ENCODE data around the gene SNX30.

The SNX30 gene

DNA sequence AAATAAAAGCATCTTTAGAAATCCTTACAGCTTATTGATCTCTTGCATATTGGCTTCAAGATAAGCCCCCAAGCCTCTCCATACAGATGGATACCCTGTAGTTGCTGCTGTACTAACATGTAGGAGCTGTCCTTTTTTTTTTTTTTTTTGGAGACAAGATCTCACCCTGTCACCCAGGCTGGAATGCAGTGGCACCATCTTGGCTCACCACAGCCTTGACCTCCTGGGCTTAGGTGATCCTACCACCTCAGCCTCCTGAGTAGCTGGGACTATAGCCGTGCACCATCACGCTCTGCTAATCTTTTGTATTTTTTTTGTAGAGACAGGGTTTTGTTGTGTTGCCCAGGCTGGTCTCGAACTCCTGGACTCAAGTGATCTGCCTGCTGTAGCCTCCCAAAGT is 35.4 kb downstream of the SNX30 start:
- no peak for DNase-seq

DNA sequence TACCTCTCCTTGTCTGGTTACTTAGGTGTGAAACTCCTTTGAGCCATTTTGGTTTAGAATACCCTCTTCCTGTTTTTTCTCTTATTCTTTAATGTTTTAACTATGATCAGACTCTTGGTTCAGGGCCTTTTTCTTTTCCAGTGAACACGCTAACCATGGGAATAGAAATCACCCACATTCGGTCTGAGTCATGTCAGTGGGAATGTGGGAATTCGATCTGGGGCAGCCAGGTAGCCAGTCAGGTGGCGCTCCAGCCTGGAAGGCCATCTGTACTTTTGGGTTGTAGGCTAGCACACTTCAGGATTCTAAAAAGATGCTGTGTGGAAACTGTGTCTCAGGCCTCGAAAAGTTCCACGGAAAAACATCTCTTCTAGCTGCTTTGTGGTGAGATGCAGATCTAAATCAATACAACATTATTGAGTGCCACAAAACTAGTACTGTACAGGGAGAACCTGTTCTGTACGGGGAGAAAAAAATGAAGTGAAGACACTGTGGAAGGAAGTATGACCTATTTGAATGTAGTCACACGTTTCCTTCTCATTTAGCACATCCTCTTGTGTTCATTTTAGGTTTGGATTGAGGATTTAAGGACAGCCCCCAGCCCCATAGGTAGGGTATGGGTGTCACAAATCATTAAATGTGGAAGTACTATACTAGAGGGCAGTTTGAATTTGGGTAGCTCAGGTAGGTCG is 36.4 kb downstream of the SNX30 start:
- no peak for DNase-seq

DNA sequence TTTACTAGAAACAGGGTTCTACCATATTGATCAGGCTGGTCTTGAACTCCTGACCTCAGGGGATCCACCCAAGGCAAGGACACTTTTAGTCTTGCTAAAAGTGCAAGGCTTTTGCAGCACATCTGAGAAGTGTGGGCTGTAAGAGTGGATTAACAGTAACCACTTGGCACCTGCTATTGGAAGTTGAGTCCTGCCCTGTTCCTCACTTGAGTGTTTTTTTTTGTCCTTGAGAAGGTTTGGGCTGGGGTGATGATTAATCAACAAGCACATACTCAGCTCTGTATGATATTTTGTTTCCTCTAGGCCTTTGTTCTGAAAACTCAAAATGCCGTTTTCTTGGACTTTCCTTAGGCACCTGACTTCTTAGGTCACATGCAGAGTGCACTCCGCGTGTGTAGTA is 37.4 kb downstream of the SNX30 start:
- no peak for DNase-seq

DNA sequence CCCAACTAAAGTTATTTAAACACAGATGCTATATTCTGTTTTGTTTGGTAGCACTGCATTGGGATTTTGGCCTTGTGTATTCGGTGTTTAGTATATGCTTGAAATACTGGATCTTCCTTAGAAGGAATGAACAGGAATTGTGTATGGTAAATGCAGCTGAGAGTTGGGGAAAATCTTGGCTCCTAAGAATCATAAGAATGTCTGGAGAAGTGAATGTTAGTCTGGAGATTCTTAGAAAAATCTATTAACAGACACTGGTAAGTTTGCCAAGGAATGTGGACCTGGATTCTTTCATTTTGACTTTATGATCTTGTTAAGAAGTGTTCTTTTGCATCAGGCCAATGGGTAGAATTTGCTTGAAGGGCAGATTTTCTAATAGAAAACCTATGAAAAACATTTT is 38.9 kb downstream of the SNX30 start:
- DNase-seq, result no peak

DNA sequence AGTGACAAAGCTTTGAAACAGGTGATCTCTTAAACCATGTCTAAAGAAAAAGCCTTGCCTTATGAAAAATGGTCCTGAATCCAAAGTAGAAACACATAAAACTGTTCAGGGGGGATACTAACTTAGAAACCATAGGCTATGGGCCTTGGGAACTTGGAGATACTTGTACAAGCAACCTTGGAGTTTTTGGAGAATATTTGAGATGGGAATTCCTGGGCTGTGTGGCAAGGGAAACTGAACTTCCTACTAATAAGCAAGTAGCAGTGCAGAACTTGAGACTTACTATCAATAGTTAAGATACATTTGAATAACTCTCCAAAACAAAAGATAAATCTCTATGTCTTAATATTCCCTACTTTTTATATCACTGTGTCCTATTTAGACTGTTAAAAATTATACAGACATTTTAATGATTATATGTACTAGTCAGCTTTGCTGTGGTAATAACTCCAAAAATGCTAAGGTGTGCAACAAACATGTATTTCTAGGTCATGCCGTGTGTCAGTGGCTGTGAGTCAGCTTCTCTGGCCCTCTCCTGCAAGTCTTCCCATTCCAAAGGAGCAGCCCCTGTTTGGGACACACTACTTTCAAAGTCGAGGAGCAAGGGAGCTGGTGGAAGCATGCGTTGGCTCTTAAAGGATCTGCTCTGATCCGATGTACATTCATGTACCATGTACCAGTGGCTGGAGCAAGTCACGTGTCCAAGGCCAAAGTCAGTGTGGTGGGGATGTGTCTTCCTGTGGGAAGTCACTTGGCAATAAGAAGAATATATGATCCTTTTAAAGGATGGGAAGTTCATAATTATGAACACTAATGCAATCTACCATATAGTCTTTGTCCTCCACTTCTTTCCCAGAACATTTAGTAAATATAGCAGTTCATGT is 39.6 kb downstream of the SNX30 start:
- no peak for DNase-seq

DNA sequence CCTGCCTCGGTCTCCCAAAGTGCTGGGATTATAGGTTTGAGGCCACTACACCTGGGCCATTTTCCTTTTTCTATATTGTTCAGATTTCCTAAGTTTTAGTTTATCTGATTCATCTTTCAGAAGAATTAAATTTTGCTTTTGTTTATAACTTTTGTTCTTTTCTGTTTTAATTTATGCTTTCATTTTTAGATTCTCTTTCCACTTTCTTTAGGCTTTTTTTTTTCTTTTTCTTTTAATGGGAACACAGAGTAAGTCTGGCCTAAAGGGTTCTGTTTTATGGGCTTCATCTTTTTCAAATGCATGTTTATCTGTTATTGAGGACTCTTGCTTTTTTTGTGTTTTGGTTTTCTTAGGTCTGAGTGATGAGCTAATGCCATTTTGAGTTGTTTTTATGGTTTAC is 42.1 kb downstream of the SNX30 start:
- DNase-seq, result no peak

DNA sequence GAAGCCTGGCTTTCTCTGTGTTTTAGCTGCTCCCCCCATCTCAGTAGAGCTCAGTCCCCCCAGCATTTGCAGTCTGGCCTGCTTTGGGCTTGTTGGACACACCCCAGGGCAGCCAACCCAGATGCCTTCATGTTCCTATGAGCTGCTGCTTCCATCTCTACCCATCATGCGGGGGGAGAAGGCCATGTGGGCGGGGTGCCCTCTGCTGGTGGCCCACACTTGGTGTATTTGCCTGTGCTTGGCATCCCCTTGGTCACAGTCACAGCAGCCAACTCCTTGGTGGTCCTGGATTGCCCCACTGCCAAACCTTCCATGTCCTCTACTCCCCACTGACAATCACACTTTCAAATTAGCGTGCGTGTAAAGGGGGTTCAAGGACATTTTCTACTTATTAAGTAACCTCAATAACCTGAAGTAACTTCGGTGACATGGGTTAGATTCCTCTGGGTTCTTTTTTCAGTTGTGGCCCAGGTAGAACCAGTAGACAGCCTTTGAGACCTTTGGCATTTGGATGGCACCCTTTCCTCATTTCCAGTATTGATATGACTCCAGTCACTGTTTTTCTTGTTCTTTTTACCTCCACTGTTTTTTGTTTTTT is 42.8 kb downstream of the SNX30 start:
- DNase-seq, result peak; percentile 81 to 82

DNA sequence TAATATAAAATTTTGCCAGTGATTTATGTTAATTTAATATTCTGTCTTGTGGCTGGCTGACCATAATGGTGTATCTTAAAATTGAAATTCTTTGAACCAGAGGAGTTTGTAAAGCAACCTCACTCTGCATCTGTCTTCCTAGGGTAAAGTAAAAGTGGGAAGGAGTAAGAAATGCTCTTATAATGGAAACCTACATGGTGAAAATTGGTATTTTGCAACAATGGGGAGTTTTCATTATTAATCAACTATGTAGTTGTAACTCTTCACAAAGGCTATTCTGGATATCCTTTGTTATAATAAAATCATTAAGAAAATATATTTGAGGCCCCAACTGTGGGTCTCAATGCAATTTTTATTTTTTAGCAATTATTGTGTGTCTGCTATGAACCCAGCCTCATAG is 44.2 kb downstream of the SNX30 start:
- DNase-seq, result no peak

DNA sequence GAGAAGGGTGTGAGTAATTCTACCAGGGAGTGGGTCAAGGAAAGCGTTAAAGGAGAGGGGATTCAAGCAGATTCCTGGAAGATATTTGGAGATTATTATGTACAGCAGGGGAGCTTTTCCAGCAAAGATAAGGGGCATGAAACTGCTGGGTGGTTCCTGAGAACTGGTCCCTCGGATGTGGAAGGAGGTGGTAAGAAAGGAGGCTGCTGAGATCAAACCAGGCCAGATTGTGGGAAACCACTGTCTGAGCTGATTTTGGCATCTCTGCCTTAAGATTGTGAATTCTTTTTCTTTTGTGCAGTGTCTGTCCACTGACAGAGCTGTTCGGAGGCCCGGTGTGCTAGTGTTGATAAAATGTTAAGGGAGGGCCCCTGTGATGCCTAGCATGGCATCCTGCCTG is 45.4 kb downstream of the SNX30 start:
- DNase-seq, result no peak

DNA sequence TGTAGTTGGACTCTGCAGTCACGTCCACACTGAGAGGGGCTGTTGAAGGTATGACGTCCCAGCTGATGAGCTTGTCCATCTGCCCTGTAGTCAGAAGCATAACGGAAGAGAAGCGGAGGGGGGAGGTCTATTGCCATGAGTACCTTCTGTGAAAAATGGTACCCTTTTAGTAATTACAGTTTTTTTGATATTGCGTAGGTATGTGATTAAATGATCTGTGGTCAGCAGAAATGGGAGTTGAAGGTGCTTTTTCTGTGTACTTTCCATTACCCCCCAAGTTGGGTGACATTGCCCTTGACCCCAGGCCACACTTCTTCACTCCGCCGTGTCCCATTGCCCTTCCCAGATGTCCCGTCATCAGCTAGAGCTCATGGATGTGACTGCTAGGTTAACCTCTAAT is 45.9 kb downstream of the SNX30 start:
- no peak for DNase-seq

DNA sequence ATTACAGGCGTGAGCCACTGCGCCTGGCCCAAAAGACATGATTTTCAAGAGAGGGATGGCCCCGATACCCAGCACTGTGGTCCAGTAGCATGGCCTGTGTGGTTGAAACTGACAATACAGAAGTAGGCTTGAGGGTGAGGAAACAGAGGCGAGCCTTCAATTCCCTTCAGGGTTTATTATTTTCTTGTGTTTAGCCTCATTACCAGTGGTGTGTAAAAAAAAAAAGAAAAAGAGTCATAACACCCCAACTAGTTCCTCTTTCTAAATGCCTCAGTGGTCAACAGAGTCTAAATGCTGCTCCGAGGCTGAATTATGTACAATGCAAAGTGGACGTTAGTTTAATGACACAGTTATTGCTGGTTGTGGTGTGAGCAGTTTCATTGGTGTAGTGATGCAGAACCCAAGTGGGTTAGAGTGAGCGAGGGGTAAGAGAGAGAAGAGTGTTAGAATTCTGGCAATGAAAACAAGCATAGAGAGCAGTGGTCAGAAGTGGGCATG is 58.8 kb downstream of the SNX30 start:
- DNase-seq, result peak in 1 of 2 donors; percentile 5

DNA sequence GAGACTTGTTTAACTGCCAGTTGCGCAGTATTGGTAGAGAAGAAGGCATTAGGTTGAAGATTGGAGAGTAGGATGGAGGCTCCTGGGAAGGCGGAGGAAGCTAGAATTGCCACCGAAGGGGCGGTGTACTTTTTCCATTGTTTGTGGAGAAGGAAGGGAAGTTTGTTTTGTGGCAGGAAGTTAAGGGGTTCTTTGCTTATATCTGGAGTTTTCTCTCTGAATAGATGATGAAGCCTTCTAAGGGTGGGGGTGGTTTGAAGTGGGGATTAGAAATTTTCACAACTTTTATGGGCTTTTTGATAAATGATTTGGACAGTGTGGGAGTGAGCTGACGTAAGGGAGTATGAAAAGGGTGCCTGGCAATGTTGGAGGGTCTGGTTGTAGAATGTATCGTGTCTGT is 59.3 kb downstream of the SNX30 start:
- no peak for DNase-seq

DNA sequence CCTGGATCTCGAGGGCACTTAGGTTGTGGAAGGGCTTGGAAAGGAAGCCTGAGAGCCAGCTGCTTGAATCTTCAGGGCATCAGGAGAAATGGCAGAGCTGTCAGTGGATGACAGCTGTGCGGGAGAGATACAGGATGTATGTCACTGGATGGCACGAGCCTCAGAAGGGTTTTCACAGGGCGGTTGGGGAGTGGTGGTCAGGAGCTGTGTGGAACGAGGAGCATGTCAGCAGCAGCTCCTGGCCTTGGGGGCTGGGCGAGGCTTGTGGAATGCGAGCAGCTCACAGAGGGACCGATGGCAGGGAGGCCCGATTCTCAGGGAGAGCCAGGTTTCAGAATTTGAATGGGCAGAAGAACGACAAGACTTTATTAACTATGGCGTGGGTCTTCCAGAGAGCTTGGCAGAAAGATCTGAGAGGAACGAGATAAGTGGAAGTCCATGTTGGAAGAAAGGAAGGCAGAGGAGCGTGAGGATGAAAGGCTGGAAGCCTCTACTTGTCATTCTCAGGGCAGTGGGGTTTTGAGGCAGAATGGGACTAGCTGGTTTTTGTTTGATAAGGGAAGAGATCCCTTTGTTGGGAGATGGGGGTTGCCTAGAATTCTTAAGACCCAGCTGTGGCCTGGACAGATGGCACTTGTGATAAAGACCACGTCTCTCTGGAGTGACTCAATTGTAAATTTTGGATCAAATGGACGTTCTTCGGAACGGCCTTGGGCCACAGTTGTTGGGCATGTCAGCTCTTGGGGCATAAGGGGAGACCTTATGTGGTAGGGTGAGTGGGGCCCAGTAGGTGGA is 60.3 kb downstream of the SNX30 start:
- no peak for DNase-seq

DNA sequence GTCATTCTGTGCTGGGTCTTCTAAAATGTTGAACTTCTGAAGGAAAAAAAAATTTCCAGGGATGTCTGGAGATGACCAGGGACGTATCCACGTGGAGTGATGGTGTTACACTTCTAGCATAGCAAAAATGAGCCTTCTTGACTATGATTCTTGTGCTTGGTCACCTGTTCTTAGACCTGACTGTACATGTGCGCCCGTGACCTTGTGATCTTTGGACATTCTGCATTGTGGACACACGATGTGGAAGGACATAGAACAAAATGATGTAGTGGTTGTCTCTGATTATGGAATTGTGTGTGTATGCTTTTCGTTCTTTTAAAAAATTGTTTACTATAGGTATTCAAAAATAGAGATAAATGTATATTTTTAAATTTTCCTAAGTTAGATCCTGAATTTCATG is 61.0 kb downstream of the SNX30 start:
- no peak for DNase-seq

DNA sequence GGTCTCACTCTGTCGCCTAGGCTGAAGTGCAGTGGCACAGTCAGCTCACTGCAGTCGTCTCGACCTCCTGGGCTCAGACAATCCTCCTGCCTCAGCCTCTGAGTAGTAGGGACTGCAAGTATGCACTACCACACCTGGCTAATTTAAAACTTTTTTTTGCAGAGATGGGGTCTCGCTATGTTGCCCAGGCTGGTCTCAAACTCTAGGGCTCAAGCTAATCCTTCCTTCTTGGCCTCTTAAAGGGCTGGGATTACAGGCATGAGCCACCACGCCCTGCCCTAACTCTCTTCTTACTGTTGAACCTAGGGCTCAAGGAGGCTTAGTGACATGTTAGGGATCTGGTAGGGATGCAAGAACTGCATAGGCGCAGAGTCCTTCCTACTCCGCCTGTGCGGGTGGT is 65.3 kb downstream of the SNX30 start:
- no peak for DNase-seq

DNA sequence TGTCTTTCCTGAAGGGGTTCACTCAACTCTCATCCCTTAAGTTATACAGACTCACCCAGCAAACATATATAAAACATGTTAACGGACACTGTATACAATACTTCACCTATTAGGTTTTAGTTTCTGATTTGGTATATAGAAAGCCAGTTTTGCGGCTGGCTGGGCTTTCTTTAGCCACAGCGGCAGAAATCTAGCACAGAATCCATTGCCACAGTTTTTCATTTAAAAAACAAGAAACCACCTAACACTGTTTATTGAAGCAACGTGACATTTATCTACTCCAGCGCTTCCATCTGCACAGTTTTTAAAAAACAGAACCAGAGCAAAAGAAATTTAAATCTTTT is 67.3 kb downstream of the SNX30 start:
- DNase-seq, result no peak

DNA sequence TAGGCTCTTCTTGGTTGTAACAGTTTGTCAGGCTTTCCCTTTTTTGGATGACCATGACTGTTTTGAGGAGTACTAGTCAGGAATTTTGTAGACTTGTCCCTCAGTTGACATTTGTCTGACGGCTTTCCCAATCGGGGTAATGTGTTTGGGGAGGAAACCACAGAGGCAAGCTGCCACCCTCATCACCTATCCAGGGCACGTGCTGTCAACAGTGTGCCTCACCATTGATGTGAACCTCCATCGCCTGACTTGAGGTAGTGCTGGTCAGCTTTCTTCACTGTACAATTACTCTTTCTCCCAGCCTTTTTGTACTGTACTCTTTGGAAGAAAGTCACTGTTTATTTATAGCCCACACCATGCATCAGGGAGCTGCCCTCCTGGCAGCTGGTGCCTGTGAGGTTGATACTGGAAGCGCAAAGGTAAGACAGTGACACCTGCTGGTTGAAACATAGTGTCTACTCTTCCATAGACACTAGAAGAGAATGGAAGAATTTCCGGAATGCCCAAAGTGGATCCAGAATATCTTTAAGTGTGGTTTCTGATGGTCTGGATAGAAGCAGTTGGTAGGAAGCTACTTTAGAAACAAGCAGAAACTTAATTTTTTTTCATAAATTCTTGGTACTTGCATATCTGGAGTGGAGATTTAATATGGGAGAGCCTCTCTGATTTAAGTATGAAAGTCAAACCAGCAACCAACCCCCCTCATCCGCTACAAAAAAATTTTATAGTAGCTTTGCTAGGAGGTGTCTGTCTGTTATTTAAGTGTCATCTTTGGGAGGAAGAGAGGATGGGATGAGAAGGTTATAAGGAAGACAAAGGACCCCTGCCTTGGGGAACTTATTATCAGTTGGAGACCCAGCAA is 69.3 kb downstream of the SNX30 start:
- DNase-seq, result peak in 1 of 2 donors; percentile 27

DNA sequence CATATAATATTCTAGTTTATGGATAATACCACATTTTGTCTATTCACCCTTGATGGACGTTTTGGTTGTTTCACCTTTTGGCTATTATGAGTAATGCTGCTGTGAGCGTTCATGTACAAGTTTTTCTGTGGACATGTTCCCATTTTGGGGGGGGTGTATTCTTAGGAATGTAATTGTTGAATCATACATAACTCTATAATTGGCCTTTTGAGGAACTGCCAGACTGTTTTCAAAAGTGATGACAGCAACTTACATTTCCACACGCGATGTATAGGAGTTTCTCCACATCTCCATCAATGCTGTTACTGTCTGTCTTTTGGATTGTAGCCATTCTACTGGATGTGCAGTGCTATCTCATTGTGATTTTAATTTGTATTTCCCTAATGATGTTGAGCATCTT is 70.3 kb downstream of the SNX30 start:
- no peak for DNase-seq

DNA sequence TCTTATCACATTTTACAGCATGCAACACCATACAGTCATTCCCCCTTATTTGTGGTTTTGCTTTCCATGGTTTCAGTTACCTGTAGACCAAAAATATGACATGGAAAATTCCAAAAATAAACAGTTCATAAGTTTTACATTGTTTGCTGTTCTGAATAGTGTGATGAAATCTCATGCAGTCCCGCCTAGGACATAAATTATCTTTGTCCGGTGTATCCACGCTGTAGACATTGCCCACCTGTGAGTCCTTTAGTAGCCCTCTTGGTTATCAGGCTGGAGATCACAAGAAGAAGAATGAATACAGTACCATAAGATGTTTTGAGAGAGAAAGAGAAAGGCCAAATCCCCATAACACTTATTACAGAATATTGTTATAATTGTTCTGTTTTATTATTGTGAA is 72.1 kb downstream of the SNX30 start:
- no peak for DNase-seq

DNA sequence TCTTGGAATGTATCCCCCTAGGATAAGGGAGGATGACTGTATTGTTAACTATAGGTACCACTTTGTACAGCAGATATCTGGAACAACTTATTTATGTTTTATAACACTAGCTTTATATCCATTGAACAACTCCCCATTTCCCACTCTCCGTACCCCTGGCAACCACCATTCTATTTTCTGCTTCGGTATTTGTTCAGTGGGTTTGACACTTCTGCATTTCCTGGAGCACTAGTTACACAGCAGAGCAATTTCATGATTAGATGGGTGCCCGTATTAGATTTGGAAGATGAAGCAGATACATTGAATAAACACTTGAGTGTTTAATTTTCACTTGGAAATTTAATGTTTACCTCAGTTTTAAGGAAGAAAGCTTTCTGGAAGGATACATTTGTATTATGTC is 72.7 kb downstream of the SNX30 start:
- DNase-seq, result no peak

DNA sequence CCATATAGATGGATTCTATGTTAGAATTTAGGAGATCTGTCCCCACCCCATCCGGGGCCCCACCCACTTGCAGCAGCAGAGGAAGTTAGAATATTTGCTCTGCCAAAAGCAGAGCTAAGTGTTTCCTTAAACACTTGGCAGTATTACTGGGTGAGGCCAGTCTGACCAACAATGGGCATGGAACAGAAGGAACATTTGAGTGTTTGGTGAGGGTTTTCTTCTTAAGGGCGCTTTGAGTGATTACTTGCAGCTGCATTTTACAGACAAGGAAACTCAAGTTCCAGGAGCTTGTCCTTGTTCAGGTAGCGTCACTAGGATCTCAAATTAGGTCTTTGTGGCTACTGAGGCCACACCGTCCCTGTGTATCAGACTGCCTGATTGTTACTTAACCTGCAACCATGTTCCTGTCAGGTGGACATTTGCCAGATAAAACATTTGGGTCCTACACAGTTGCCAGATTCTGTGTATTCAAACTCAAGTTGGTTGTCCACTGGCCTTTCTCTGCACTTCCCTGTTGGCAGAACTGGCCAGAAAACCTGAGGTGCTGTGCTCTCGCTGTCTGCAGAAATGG is 80.8 kb downstream of the SNX30 start:
- DNase-seq, result peak in 1 of 2 donors; percentile 9

DNA sequence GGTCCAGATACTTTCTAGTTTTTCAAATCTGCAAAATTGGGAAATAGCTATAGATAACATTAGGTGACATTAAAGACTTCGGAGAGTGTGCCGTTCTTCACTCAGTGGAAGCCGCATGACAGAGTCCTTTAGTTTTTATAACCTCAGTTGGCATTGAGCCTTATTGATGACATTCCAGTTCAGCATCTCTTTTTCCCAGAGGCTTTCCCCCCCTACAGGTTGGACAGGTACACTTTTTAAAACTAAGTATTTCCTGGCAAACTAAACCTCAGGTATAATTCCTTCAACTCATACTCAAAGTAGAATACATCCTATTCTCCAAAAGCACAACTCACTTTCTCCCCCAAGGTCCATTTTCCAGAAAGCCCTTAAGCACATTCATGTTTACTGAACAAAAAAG is 81.4 kb downstream of the SNX30 start:
- no peak for DNase-seq
